Left lung (tissue), 10 donors: ENCODE data around the gene LSM4. TPM values are rescaled to one million over a fixed set of nuclear protein-coding genes. Genes with fewer than 3 reads are reported as not detected.
A peak's percentile ranks its signal among the peaks of the same experiment; 100 is the strongest.

ENCODE experiments used
- ATAC-seq: fragments of 200-7000 bp; cut with Tn5 transposase; one replicate; pipeline ENCODE4 v1.9.1; 2020; ENCODE audit warnings: moderate library complexity
- DNase-seq, 4 donors: peaks; one replicate each; pipeline ENCODE4 v3.0.0-alpha.2; 2013 to 2020
- H3K27ac ChIP-seq, 2 donors: fragments of 200-600 bp; sonication (generic) in 1 of 2; one replicate each; pipeline versions ENCODE4 v1.5.0 to v1.8.0; 2020 to 2021
- H3K27me3 ChIP-seq, 2 donors: fragments of 200-600 bp; sonication (generic) in 1 of 2; one replicate each; pipeline versions ENCODE4 v1.5.0 to v1.8.0; 2020 to 2021
- H3K36me3 ChIP-seq, 2 donors: fragments of 200-600 bp; sonication (generic) in 1 of 2; one replicate each; pipeline versions ENCODE4 v1.5.0 to v1.8.0; 2020 to 2021
- H3K4me1 ChIP-seq, 2 donors: fragments of 200-600 bp; one replicate each; pipeline ENCODE4 v1.8.0; 2021
- H3K4me3 ChIP-seq, 2 donors: fragments of 200-600 bp; sonication (generic) in 1 of 2; one replicate each; pipeline versions ENCODE4 v1.5.0 to v1.8.0; 2020 to 2021; ENCODE audit warnings: mild to moderate bottlenecking in 1 of 2
- H3K9me3 ChIP-seq, 2 donors: fragments of 200-600 bp; sonication (generic) in 1 of 2; one replicate each; pipeline versions ENCODE4 v1.5.0 to v1.8.0; 2020 to 2021
- intact Hi-C, 2 donors: fragments of 100-400 bp; cut with DNase I; formaldehyde crosslinking; loops; one replicate each; pipeline versions ENCODE4 v1.11.2 to v1.14.2; 2022
- polyA plus RNA-seq, 6 donors: library from polyadenylated mRNA; unstranded; fragments of 120-200 nt; gene quantifications; one replicate each; pipeline ENCODE4 v1.2.1, GENCODE V29; 2013; ENCODE audit not compliant: insufficient read length in 6 of 6
- total RNA-seq, 2 donors: library from RNA; stranded (reverse); fragmentation: NEBNext Ultra II Directional; extraction: Animal tissue kit (Norgen Biotek cat#: 25700); gene quantifications; one replicate each; pipeline ENCODE4 v1.2.1, GENCODE V29; 2021
- TF ChIP-seq, protein P1 (sequence below), 2 donors: fragments of 200-600 bp; sonication (generic) in 1 of 2; IDR thresholded peaks; one replicate each; pipeline versions ENCODE4 v1.5.0 to v1.8.0; 2021; ENCODE audit warnings: antibody characterized with exemption in 2 of 2
- donor health status: DM: no; HTN: yes; CAD: no.
- donor health status: DM: no; HTN: no; CAD: no.

LSM4 gene
- total and polyA plus RNA-seq, 8 donors, result 72.7 to 121 (median 84.8) TPM

DNA sequence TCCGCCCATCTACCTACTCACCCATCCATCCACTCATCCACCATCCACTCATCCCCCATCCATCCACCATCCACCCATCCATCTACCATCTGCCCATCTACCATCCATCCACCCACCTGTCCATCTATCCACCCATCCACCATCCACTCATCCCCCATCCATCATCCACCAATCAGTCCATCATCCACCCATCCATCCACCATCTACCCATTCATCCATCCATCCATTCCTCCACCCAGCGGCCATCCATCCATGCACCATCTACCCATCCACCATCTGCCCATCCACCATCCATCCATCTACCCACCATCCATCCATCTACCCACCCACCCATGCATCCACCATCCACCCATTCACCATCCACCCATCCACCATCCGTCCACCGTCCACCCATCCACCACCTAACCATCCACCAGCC, 27.8 kb downstream of the LSM4 start:
- no peak for DNase-seq
- no peak for ATAC-seq
- H3K4me3 ChIP-seq, result no peak overlapping the region
- H3K36me3 ChIP-seq, result no peaks in the 10 kb centered on the region
- no peaks in the 10 kb centered on the region for H3K27me3 ChIP-seq
- H3K4me1 ChIP-seq, result peaks cover 10 to 27% of the 10 kb centered on the region in 2 donors
- no peaks in the 10 kb centered on the region for H3K9me3 ChIP-seq
- TF ChIP-seq, protein P1, sequence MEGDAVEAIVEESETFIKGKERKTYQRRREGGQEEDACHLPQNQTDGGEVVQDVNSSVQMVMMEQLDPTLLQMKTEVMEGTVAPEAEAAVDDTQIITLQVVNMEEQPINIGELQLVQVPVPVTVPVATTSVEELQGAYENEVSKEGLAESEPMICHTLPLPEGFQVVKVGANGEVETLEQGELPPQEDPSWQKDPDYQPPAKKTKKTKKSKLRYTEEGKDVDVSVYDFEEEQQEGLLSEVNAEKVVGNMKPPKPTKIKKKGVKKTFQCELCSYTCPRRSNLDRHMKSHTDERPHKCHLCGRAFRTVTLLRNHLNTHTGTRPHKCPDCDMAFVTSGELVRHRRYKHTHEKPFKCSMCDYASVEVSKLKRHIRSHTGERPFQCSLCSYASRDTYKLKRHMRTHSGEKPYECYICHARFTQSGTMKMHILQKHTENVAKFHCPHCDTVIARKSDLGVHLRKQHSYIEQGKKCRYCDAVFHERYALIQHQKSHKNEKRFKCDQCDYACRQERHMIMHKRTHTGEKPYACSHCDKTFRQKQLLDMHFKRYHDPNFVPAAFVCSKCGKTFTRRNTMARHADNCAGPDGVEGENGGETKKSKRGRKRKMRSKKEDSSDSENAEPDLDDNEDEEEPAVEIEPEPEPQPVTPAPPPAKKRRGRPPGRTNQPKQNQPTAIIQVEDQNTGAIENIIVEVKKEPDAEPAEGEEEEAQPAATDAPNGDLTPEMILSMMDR (IDR thresholded peaks at IDR 0.05), result no peak
- H3K27ac ChIP-seq, result no peak overlapping the region
- intact Hi-C loops, result no loop called here

DNA sequence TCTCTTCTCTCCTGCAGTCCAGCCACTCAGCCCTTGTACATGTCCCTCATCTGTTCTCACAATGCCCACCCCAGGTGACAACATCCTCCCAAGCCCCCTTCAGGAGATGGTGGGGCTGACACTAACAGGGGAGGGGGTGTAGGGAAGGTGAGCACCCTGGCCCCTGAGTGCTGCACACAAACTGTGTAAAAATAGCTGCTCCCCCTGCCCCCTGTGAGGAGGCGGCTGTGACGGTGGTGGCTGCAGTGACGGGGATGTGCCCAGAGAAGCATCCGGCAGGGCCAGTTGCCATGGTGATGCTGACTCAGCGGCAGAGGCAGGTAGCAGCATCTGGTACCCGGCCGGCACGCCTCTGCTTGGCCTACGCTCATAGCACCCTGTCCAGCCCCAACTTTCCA, 28.4 kb downstream of the LSM4 start:
- Histone ChIP-seq H3K9me3 (no peaks in the 10 kb centered on the region), H3K36me3 (no peaks in the 10 kb centered on the region), H3K4me1 (peaks cover 10 to 33% of the 10 kb centered on the region in 2 donors), H3K27me3 (no peaks in the 10 kb centered on the region), H3K4me3 (no peak overlapping the region), H3K27ac (peak overlapping the region in 1 of 2 donors; percentile 98)
- intact Hi-C loops, result no loop called here
- ATAC-seq (no peak), DNase-seq (peak in 2 of 4 donors; percentile 26 to 83)
- TF ChIP-seq, protein P1 (IDR thresholded peaks at IDR 0.05), result no peak

DNA sequence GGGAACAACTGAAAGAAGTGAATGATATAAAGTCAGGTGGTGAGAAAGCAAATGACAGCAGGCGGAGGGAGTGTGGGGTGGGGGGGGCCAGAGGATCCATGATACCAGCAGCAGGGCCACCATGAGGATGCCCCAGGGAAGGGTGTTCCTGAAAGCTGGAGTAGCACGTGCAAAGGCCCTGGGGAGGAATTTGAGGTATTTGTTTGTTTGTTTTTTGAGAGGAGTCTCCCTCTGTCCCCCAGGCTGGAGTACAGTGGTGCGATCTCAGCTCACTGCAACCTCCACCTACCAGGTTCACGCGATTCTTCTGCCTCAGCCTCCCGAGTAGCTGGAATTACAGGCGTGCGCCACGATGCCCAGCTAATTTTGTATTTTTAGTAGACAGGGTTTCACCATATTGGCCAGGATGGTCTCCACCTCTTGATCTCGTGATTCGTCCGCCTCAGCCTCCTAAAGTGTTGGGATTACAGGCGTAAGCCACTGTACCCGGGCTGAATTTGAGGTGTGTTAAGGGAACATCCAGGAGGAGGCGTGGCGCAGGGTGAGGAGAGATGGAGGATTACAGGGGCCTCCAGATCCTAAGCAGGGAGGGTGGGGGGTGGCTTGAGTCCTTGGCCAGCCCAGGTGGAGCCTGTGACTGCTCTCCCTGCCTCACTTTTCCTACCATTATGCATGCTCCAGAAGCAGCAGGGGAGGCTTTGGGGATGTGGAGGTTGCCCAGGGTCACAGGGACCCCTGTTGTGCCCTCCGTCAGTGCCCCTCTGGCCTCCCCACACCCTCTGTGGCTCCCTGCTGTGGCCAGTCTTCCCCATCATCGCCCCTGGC, 29.0 kb downstream of the LSM4 start:
- Histone ChIP-seq H3K4me1 (peaks cover 10 to 33% of the 10 kb centered on the region in 2 donors), H3K27me3 (no peaks in the 10 kb centered on the region), H3K4me3 (peak overlapping the region in 1 of 2 donors; percentile 74), H3K9me3 (no peaks in the 10 kb centered on the region), H3K27ac (peak overlapping the region; percentile 98 to 100), H3K36me3 (no peaks in the 10 kb centered on the region)
- intact Hi-C loops, result no loop called here
- ATAC-seq, result no peak
- TF ChIP-seq, protein P1 (IDR thresholded peaks at IDR 0.05), result no peak
- DNase-seq, result no peak

DNA sequence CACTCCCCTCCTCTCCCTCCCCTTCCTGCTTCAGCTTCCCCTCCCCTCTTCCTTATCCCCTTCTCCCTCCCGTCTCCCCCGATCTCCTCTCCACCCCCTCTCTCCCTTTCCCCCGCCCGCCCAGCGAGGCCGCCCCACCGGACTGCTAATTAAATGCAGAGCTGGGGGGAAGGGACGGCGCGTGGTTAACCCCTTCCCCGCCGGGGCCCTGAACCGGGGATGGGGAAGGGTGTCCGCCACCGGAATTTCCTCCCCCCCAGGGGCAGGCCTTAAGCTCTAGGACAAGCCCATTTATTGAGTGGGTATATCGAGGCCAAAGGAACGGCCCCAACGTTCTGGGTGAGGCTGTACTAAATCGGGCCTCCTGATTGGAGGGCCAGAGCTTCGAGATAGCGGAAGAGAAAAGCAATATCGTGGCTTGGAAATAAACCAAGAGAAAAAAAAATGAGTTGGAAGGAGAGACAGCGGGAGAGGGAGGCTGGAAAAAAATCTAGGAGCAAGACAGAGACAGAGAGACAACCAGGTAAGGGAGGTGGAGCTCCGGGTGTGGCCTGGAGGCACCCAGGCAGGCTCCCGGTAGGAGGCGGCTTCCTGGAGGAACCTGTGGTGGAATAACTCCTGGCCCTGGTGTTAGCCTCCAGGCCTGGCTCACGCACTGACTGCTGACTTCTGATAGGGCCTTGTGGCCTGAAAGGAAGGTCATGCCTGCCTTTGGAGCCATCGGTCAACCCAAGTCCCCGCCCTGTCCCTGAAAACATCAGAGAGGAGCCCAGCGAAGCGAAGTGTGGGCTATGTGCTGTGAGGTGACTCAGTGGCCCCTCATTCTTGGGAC, 29.9 kb downstream of the LSM4 start:
- TF ChIP-seq, protein P1 (IDR thresholded peaks at IDR 0.05), result no peak
- H3K9me3 ChIP-seq, result no peaks in the 10 kb centered on the region
- ATAC-seq, result peak; percentile 67
- peak overlapping the region; percentile 53 to 74 for H3K4me3 ChIP-seq
- peaks cover 10 to 33% of the 10 kb centered on the region in 2 donors for H3K4me1 ChIP-seq
- no peaks in the 10 kb centered on the region for H3K27me3 ChIP-seq
- intact Hi-C loops, result no loop called here
- DNase-seq, result peak in 3 of 4 donors; percentile 91 to 92 (median 91)
- H3K27ac ChIP-seq, result peak overlapping the region; percentile 98 to 100
- H3K36me3 ChIP-seq, result no peaks in the 10 kb centered on the region

DNA sequence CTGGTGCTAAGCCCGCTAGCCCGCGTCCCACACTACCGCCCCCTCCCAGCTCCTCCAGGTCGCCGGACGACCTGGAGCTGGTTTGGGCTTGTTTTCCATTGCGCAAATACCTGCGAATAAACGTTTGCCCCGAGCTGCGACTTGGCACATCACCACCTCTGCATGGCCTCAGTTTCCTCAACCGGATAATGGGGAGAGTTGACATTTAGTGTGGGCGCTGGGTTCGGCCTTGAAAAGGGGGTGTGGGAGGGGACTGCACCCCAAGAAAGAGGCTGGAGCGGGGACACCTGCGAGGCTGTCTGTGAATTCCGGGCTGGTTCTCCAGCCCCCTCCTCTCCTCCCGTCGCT, 30.4 kb downstream of the LSM4 start:
- Histone ChIP-seq H3K4me3 (peak overlapping the region; percentile 53 to 74), H3K4me1 (peaks cover 10 to 33% of the 10 kb centered on the region in 2 donors), H3K27me3 (no peaks in the 10 kb centered on the region), H3K27ac (peak overlapping the region; percentile 98 to 100), H3K9me3 (no peaks in the 10 kb centered on the region), H3K36me3 (no peaks in the 10 kb centered on the region)
- no peak for DNase-seq
- TF ChIP-seq, protein P1 (IDR thresholded peaks at IDR 0.05), result no peak
- ATAC-seq, result no peak
- intact Hi-C loops, result no loop called here
